T-helper 17 cell (primary cell): ENCODE results near the gene ATP11A. TPM values are rescaled to one million over a fixed set of nuclear protein-coding genes. Genes with fewer than 3 reads are reported as not detected.
"Not testable (repeated sequence)": the region's sequence is repeated elsewhere in the genome, so short reads cannot be mapped to it uniquely, and the experiment has no call there.

ENCODE experiments used
- ATAC-seq: fragments of 150-1000 bp; cut with Tn5 transposase; 2 replicates; pipeline ENCODE4 v1.10.0; 2021; ENCODE audit warnings: mild to moderate bottlenecking, moderate library complexity
- DNase-seq, 3 donors: peaks; one replicate each; pipeline versions ENCODE4 v3.0.0 to v3.0.0-alpha.2; 2020 to 2021
- H3K9me3 ChIP-seq: one replicate; pipeline ENCODE4 v1.7.0; 2013; ENCODE audit warnings: low read length, mild to moderate bottlenecking; ENCODE audit not compliant: control insufficient read depth, poor library complexity, severe bottlenecking
- H3K27ac Mint-ChIP-seq: one replicate; pipeline ENCODE4 v1.8.0; 2022; ENCODE audit warnings: mild to moderate bottlenecking, moderate library complexity, mixed read lengths
- H3K27me3 Mint-ChIP-seq: one replicate; pipeline ENCODE4 v1.8.0; 2022; ENCODE audit warnings: mixed read lengths
- H3K36me3 Mint-ChIP-seq: one replicate; pipeline ENCODE4 v1.8.0; 2022; ENCODE audit warnings: low read depth, mixed read lengths
- H3K4me1 Mint-ChIP-seq: one replicate; pipeline ENCODE4 v1.8.0; 2022; ENCODE audit warnings: mild to moderate bottlenecking, mixed read lengths
- H3K4me3 Mint-ChIP-seq: one replicate; pipeline ENCODE4 v1.8.0; 2022; ENCODE audit warnings: mild to moderate bottlenecking, moderate library complexity, mixed read lengths
- total RNA-seq, 4 donors: library from RNA in 2 of 4; stranded (reverse) in 2 of 4; gene quantifications; one replicate each; pipeline ENCODE4 v1.2.3 and lab custom pipeline; 2022 to 2026

Gene ATP11A
- total RNA-seq, 2 donors from 2014 or later = 56.8 to 79.5 TPM

DNA sequence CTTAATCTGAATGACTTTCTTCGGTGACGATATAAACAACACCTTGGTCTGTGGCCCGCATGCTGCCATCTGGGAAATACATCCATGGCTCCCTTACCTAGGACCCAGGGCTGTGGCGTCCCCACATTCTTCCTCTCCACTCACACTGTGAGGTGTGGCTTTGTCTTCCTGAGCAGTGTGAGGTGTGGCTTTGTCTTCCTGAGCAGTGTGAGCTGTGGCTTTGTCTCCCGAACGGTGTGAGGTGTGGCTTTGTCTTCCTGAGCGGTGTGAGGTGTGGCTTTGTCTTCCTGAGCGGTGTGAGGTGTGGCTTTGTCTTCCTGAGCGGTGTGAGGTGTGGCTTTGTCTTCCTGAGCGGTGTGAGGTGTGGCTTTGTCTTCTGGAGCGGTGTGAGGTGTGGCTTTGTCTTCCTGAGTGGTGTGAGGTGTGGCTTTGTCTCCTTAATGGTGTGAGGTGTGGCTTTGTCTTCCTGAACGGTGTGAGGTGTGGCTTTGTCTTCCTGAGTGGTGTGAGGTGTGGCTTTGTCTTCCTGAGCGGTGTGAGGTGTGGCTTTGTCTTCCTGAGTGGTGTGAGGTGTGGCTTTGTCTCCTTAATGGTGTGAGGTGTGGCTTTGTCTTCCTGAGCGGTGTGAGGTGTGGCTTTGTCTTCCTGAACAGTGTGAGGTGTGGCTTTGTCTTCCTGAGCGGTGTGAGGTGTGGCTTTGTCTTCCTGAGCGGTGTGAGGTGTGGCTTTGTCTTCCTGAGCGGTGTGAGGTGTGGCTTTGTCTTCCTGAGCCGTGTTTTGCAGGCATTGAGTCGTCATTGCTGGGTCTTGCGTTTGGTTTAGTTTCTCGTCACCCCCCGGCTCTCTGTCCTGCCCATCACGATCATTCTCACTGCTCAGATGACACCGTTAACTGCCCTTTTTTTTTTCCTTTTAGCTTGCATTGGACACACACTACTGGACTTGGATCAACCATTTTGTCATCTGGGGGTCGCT, 183.1 kb downstream of the ATP11A start:
- Mint-ChIP-seq H3K4me1 (peaks cover 12% of the 10 kb centered on the region), H3K4me3 (peak overlapping the region; percentile 13), H3K27ac (peak overlapping the region; percentile 61)
- H3K27me3 Mint-ChIP-seq, DNase-seq, H3K36me3 Mint-ChIP-seq, H3K9me3 ChIP-seq: not testable (repeated sequence)
- ATAC-seq = peak; percentile 67

DNA sequence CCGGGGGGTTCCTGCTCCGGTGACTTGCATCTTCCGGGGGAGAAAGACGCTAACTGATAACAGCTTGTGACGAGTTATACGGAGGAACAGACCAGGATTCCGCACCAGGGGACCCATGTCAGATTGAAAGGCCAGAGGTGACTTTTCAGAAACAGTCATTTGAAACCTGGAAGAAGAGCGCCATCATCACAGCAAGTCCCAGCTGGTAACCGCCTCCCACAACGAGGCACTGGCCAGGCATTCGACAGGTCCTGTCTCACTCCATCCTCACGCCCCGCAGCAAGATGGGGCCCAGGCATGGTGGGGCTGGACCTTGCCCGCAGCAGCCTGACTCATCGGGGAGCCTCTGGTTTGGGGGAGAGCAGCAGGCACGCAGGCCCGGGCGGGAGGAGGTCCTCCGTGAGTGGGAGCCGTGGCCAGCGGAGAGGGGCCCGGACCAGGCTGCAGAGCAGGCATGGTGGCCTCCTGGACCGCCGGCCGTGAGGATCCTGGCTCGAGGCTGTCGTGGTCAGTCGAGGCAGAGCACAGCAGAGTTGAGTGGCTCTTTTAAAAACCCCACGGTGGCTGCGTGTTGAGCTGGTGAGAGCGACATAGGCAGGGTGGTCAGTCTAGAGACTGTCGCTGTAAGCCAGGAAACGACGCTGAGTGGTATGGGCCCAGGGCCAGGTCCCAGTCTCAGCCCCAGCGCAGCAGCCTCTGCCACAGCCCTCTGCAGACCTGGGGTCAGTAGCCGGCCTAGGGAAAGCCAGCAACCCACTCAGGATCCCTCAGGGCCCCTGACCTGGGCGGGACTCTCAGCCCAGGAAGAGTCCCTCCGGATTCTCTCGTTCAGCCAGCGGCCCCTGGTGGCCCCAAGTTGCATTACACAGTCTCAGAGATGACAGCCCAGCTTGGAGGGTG, 184.3 kb downstream of the ATP11A start:
- Mint-ChIP-seq H3K27ac (peak overlapping the region; percentile 61), H3K4me1 (peaks cover 12% of the 10 kb centered on the region), H3K36me3 (no peaks in the 10 kb centered on the region), H3K4me3 (peak overlapping the region; percentile 13), H3K27me3 (no peaks in the 10 kb centered on the region)
- peaks cover 5% of the 10 kb centered on the region for H3K9me3 ChIP-seq
- DNase-seq (peak in 1 of 3 donors; percentile 56), ATAC-seq (peak; percentile 74)

DNA sequence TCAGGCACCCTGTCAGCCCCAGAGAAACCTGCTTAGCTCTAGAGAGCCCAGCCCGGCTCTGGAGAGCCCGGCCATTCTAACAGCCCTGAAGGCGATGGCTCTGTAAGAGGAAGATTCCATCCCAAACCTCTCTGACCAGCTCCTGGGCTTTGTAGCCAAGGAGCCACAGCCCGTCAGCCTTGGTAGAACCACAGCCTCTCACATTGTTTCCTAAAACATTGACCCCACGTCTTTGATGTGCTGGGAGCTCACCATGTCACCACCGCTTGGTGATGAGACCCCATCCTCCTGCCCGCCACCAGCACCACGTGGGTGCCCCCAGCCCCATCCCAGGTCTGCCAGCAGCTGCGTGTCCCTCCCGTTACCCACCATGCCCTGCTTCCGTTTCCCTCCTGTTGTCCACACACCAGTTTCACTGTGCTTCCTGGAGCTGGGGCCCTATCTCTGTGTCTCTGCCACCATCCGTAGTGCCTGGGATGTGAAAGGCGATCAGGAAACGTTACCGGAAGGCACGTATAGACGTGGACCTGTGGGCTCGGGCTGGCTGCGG, 185.0 kb downstream of the ATP11A start:
- no peak for DNase-seq
- H3K4me1 Mint-ChIP-seq = peaks cover 12% of the 10 kb centered on the region
- peaks cover 5% of the 10 kb centered on the region for H3K9me3 ChIP-seq
- no peak overlapping the region for H3K4me3 Mint-ChIP-seq
- no peak overlapping the region for H3K27ac Mint-ChIP-seq
- no peaks in the 10 kb centered on the region for H3K36me3 Mint-ChIP-seq
- no peaks in the 10 kb centered on the region for H3K27me3 Mint-ChIP-seq
- no peak for ATAC-seq

DNA sequence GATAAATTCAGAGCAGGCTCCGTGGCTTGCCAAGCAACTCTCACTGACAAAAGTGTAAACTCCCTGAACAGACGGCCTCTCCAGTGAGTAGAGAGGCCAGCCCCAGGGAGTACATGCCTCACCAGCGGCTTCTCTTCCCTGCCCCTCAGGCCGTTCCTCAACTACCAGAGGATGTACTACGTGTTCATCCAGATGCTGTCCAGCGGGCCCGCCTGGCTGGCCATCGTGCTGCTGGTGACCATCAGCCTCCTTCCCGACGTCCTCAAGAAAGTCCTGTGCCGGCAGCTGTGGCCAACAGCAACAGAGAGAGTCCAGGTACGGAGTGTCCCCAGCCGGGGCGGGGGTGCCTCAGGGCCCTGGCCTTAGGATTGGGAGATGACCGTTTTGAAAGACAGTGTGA, 185.8 kb downstream of the ATP11A start:
- H3K36me3 Mint-ChIP-seq = no peaks in the 10 kb centered on the region
- peak overlapping the region; percentile 56 for H3K4me3 Mint-ChIP-seq

DNA sequence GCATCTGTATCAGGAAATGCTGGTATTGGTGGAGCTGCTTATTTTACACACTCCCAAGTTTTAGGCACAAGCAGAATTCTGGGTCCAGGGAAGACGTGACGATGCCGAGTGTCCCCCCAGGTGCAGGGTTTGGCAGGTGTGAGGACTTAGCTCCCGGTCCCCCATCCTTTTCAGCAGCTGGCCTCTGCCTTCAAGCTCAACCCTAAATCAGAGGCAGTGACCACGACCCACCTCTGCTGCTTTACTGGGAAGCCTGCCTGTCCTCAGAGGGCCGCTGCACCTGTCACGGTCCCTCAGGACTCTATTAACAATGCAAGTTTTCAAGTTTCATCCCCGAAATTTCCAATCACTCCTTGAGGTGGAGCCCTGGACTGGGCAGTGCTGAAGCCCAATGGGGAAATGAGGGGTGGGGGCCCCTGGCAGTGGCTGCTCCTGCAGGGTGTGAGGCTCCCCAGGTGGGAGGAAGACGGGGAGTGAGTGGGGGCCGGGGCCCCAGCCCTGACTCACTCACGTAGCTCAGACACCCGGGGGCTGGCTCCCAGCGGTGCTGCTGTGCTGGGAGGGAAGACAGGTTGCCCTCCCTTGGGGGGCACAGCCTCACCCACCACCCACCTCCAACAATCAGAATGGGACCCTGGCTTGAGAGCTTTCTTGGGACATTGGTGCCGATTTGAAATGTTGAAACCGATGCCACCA, 186.6 kb downstream of the ATP11A start:
- Mint-ChIP-seq H3K27me3 (no peaks in the 10 kb centered on the region), H3K27ac (no peak overlapping the region), H3K4me3 (no peak overlapping the region), H3K4me1 (peaks cover 12% of the 10 kb centered on the region), H3K36me3 (no peaks in the 10 kb centered on the region)
- peaks cover 5% of the 10 kb centered on the region for H3K9me3 ChIP-seq
- DNase-seq (no peak), ATAC-seq (no peak)

More for the DNA sequence above, 185.8 kb downstream of the ATP11A start:
- H3K27ac Mint-ChIP-seq = peak overlapping the region; percentile 77
- peaks cover 5% of the 10 kb centered on the region for H3K9me3 ChIP-seq
- peaks cover 12% of the 10 kb centered on the region for H3K4me1 Mint-ChIP-seq
- no peak for DNase-seq
- H3K27me3 Mint-ChIP-seq = no peaks in the 10 kb centered on the region
- no peak for ATAC-seq

DNA sequence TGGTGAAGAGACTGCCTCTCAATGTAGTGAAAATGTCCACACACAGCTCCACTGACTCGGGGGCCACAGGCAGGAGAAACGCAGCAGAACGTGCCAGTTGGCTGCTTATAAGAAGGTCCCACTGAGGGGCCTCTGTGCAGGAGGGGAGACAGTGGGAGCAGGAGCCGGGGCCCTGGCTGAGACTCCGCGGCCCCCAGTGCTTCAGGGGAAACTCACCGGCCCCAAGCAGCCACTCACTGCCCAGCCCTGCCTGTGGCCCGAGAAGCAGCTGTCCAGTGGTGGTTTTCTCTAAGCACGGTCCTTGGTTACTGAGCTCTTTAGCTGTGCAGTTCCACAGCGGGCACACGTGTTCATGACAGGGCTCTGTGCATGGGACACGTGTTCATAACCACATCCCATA, 187.2 kb downstream of the ATP11A start:
- Mint-ChIP-seq H3K4me3 (no peak overlapping the region), H3K36me3 (no peaks in the 10 kb centered on the region)

DNA sequence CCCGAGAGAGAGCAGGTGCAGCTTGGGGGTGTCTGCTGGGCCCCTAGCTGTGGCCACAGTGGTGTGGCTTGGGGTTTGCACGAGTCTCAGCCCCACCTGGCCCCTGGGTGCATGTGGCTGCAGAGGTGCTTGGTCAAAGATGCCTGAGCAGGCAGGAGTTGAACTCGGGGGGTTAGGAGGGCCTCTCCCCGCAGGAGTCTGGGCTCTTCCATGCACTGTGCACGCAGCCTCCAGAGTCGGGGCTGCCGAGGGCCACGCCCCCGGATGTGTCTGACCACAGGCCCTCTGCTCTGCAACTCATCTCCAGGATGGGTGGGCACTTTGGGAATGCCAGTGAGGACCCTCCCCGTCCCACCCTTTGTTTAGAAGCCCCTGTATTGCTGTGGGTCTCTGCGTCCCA, 187.7 kb downstream of the ATP11A start:
- Mint-ChIP-seq H3K27me3 (no peaks in the 10 kb centered on the region), H3K4me3 (no peak overlapping the region), H3K36me3 (no peaks in the 10 kb centered on the region), H3K4me1 (peaks cover 12% of the 10 kb centered on the region), H3K27ac (no peak overlapping the region)
- DNase-seq = no peak
- H3K9me3 ChIP-seq = peaks cover 5% of the 10 kb centered on the region
- no peak for ATAC-seq

More for the DNA sequence above, 187.2 kb downstream of the ATP11A start:
- Mint-ChIP-seq H3K27me3 (no peaks in the 10 kb centered on the region), H3K4me1 (peaks cover 12% of the 10 kb centered on the region), H3K27ac (no peak overlapping the region)
- ATAC-seq = no peak
- peaks cover 5% of the 10 kb centered on the region for H3K9me3 ChIP-seq
- DNase-seq = no peak

DNA sequence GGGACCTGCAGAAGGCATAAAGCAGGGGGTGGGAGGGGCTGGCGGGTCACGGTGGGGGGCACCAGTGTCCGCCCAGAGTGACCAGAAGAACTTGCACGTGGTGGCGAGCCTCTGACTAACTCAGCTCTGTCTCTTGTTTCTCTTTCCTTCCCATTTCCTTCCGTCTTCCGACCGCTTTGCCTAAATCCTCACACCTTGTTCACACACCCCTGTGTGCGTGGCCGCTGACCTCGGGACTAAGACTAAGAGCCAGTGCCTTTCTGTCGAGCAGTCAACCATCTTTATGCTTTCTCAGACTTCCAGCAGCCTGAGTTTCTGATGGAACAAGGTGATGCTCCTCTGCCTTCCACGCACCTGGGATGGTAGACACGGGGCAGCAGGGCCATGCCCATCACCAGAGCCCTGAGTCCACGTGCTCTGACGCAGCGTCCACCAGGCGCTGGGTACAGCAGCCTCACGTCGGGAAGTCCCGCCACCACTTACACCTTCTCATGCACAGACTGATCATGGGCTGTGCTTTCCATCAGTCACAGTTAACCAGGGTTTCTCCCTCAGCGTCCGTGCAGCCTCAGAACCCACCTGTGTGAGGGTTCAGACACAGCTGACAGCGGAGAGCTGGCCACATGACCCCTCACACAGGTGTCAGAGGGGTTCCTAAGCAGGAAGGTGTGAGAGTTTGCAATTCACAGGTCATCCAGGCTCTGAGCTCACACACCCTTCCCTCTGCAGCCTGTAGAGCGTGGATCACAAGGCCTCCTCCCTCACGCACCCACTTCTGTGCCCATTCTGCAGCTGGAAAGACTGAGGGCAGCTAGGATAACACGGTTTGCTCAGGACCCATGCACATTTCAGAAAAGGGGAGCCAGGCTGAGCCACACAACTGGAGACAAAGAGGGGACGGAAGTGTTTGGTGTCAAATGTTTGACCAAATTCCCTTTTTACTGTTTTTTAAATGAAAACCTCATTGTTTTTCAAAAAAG, 188.4 kb downstream of the ATP11A start:
- Mint-ChIP-seq H3K4me1 (peaks cover 12% of the 10 kb centered on the region), H3K4me3 (no peak overlapping the region), H3K27me3 (no peaks in the 10 kb centered on the region), H3K27ac (no peak overlapping the region), H3K36me3 (no peaks in the 10 kb centered on the region)
- ATAC-seq = no peak
- no peak for DNase-seq
- peaks cover 4% of the 10 kb centered on the region for H3K9me3 ChIP-seq

DNA sequence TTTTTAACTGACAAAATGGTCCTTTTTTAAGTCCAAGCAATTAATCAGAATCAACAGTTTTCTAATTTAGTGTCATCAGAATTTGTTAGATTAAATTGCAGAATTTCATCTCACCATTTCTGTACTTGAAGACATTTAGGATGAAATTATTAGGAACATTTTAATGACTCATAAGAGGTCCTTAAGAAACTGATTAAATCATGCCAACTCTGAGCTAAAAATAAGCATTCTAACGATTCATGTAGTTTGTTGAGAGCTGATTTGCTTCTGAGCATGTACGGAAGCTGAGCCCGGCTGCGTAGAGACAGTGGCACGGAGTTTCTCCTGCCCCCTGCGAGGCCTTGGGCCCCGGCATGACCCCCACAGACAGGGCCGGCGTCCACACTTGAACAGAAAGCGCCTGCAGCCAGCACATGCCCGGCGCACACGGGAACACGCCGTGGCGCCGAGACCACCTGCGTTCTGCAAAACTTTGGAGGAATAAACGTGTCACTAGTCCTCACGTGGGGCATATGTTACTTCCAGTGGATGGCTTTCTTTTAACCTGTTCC, 189.5 kb downstream of the ATP11A start:
- Mint-ChIP-seq H3K4me1 (peaks cover 7% of the 10 kb centered on the region), H3K4me3 (no peak overlapping the region), H3K27ac (no peak overlapping the region), H3K36me3 (no peaks in the 10 kb centered on the region), H3K27me3 (no peaks in the 10 kb centered on the region)
- no peaks in the 10 kb centered on the region for H3K9me3 ChIP-seq
- DNase-seq = no peak
- no peak for ATAC-seq

DNA sequence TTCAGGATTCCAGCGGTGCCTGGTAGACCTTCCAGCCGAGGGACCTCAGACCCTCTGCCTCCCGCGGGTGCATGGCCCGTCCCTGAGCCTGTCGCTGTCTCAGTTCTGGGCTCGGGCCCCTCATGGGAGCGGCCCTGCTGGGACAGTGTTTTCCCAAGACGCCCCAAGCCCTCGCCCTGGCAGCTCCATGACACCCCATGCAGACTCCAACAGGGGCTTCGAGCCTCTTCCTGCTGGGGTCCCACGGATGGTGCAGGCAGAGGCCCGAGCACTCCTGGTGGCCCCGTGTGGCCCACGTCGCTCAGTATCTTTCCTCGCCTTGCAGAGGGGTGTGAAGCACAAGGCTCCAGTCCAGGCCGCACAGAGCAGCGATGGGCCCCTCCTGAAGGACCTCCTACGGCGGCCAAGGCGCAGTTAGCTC, 190.4 kb downstream of the ATP11A start:
- Mint-ChIP-seq H3K36me3 (no peaks in the 10 kb centered on the region), H3K4me1 (peaks cover 2% of the 10 kb centered on the region), H3K27ac (no peak overlapping the region), H3K4me3 (no peak overlapping the region), H3K27me3 (no peaks in the 10 kb centered on the region)
- ATAC-seq (no peak), DNase-seq (no peak)
- no peaks in the 10 kb centered on the region for H3K9me3 ChIP-seq

DNA sequence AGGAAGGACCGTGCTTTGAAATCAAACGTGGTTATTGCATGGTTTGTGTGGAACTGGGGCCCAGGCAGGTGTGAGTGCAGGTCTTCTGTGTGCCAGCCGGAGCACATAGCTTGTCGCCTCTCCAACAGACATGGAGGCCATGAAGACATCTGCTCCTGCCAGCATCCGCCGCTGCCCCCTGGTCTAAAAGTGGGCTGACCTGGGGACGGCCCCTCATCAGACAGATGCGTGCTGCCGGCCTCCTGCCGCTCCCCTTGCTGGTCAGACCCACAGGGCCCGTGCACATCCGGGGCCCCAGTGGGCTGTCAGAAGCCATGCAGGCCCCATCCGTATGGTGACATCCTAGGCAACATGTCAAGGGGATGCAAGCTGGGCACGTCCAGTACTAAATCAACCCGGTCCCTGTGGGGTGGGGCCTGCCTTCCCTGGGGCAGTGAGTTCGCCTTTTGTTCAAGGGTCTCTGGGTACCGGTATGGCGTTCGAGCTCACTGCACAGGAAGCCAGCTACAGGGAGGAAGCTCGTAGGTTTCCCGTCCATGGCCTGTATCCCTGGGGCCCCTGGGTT, 191.2 kb downstream of the ATP11A start:
- Mint-ChIP-seq H3K27ac (no peak overlapping the region), H3K4me3 (no peak overlapping the region), H3K36me3 (no peaks in the 10 kb centered on the region), H3K4me1 (no peaks in the 10 kb centered on the region), H3K27me3 (no peaks in the 10 kb centered on the region)
- ATAC-seq (no peak), DNase-seq (no peak)
- H3K9me3 ChIP-seq = no peaks in the 10 kb centered on the region
